Thyroid gland (tissue), 4 donors: ENCODE results near the gene ANAPC2. TPM values are rescaled to one million over a fixed set of nuclear protein-coding genes. Genes with fewer than 3 reads are reported as not detected.

Experiments
- DNase-seq, 2 donors: peaks; one replicate each; pipeline ENCODE4 v3.0.0-alpha.2; 2019
- H3K27ac ChIP-seq, 3 donors: fragments of 200-600 bp; sonication (generic); 1 replicate in 2 of 3; 2 replicates in 1 of 3; pipeline ENCODE4 v1.5.1; 2016 to 2019; ENCODE audit warnings: mild to moderate bottlenecking in 1 of 3, moderate library complexity in 1 of 3
- H3K27me3 ChIP-seq: fragments of 200-600 bp; sonication (generic); one replicate; pipeline ENCODE4 v1.5.1; 2019
- H3K36me3 ChIP-seq, 2 donors: fragments of 200-600 bp; sonication (generic); one replicate each; pipeline ENCODE4 v1.5.1; 2016 to 2019
- H3K4me1 ChIP-seq, 2 donors: fragments of 200-600 bp; sonication (generic); one replicate each; pipeline ENCODE4 v1.5.1; 2017 to 2019
- H3K4me3 ChIP-seq, 3 donors: fragments of 200-600 bp; sonication (generic); replicated peaks in 1 of 3; 1 replicate in 2 of 3; 2 replicates in 1 of 3; pipeline ENCODE4 v1.5.1; 2016; ENCODE audit warnings: mild to moderate bottlenecking in 1 of 3
- H3K9me3 ChIP-seq: fragments of 200-600 bp; sonication (generic); one replicate; pipeline ENCODE4 v1.5.1; 2017
- CTCF ChIP-seq, 6 experiments: fragments of 200-600 bp in 3 of 6; fragments of 450-650 bp in 3 of 6; sonication (generic) in 3 of 6; IDR thresholded peaks; one replicate each; pipeline ENCODE4 v1.5.1; 2016 to 2019; ENCODE audit warnings: antibody characterized with exemption in 6 of 6, mild to moderate bottlenecking in 2 of 6, inconsistent platforms in 1 of 6, moderate library complexity in 1 of 6
- POLR2A ChIP-seq, 2 donors: fragments of 450-650 bp; IDR thresholded peaks; one replicate each; pipeline ENCODE4 v1.6.1; 2017; ENCODE audit warnings: antibody characterized with exemption in 2 of 2, mild to moderate bottlenecking in 2 of 2, moderate library complexity in 1 of 2
- WGBS, 2 donors: methylation state at CpG; one replicate each; pipeline ENCODE4 v1.1.5; 2017; 5-methylcytosine and 5-hydroxymethylcytosine counted together
- intact Hi-C: fragments of 100-400 bp; cut with DNase I; formaldehyde crosslinking; loops from one replicate; pipeline ENCODE4 v1.15.1; 2023
- total RNA-seq, 4 donors: library from RNA; depleted of rRNA; stranded (reverse); fragments of >200 nt; gene quantifications; one replicate each; pipeline ENCODE4 v1.2.3, GENCODE V29; 2016

The ANAPC2 gene
- total RNA-seq, 4 donors from 2014 or later, result 25.6 to 34.1 (median 31.8) TPM

GRCh38 chr9:137149942-137150616, 38.3 kb downstream of the ANAPC2 start:
- H3K36me3 ChIP-seq, result no peaks in the 10 kb centered on the region
- no peak for TF ChIP-seq POLR2A (IDR thresholded peaks at IDR 0.05)
- no peak for TF ChIP-seq CTCF (IDR thresholded peaks at IDR 0.05)
- no peak overlapping the region for H3K27ac ChIP-seq
- no peaks in the 10 kb centered on the region for H3K9me3 ChIP-seq
- intact Hi-C loops, result no loop called here
- WGBS, 2 donors, result 58 to 64% methylated on average over 20 of the region's 20 CpGs
- no peaks in the 10 kb centered on the region for H3K4me1 ChIP-seq
- no peak for DNase-seq
- no peaks in the 10 kb centered on the region for H3K27me3 ChIP-seq
- H3K4me3 ChIP-seq, result no peak overlapping the region

GRCh38 chr9:137149363-137149762, 39.0 kb downstream of the ANAPC2 start:
- no peak overlapping the region for H3K27ac ChIP-seq
- no peaks in the 10 kb centered on the region for H3K4me1 ChIP-seq
- H3K9me3 ChIP-seq, result no peaks in the 10 kb centered on the region
- DNase-seq, result no peak
- H3K27me3 ChIP-seq, result no peaks in the 10 kb centered on the region
- no peak overlapping the region for H3K4me3 ChIP-seq
- TF ChIP-seq POLR2A (IDR thresholded peaks at IDR 0.05) (no peak), CTCF (IDR thresholded peaks at IDR 0.05) (no peak)
- H3K36me3 ChIP-seq, result no peaks in the 10 kb centered on the region
- 79 to 83% methylated on average over 3 to 5 of the region's 5 CpGs for WGBS, 2 donors
- intact Hi-C loops, result no loop called here

GRCh38 chr9:137148661-137149060, 39.7 kb downstream of the ANAPC2 start:
- intact Hi-C loops, result no loop called here
- TF ChIP-seq CTCF (IDR thresholded peaks at IDR 0.05) (no peak), POLR2A (IDR thresholded peaks at IDR 0.05) (no peak)
- no peak overlapping the region for H3K27ac ChIP-seq
- no peaks in the 10 kb centered on the region for H3K4me1 ChIP-seq
- no peak for DNase-seq
- H3K27me3 ChIP-seq, result no peaks in the 10 kb centered on the region
- H3K4me3 ChIP-seq, result no peak overlapping the region
- H3K36me3 ChIP-seq, result no peaks in the 10 kb centered on the region
- 47 to 57% methylated on average over 11 to 19 of the region's 19 CpGs for WGBS, 2 donors
- H3K9me3 ChIP-seq, result no peaks in the 10 kb centered on the region

GRCh38 chr9:137148242-137148641, 40.1 kb downstream of the ANAPC2 start:
- no peak for DNase-seq
- Histone ChIP-seq H3K9me3 (no peaks in the 10 kb centered on the region), H3K27me3 (no peaks in the 10 kb centered on the region), H3K4me3 (no peak overlapping the region), H3K4me1 (no peaks in the 10 kb centered on the region), H3K27ac (no peak overlapping the region), H3K36me3 (no peaks in the 10 kb centered on the region)
- WGBS, 2 donors, result 41 to 65% methylated on average over 11 to 23 of the region's 27 CpGs
- TF ChIP-seq CTCF (IDR thresholded peaks at IDR 0.05), result no peak
- no peak for TF ChIP-seq POLR2A (IDR thresholded peaks at IDR 0.05)
- intact Hi-C loops, result no loop called here

- DNase-seq, result no peak
- Histone ChIP-seq H3K36me3 (no peaks in the 10 kb centered on the region), H3K9me3 (no peaks in the 10 kb centered on the region), H3K4me1 (no peaks in the 10 kb centered on the region), H3K27me3 (no peaks in the 10 kb centered on the region), H3K27ac (no peak overlapping the region), H3K4me3 (no peak overlapping the region)
- TF ChIP-seq CTCF (IDR thresholded peaks at IDR 0.05), result no peak
- intact Hi-C loops, result no loop called here
- WGBS, 2 donors, result 29 to 36% methylated on average over 20 to 21 of the region's 24 CpGs
These were observed 40.6 kb downstream of the ANAPC2 start for GRCh38 chr9:137147793-137148160.
